GM19239 (cell line): ENCODE results near the gene OR4C45.
"Not testable (repeated sequence)": the region's sequence is repeated elsewhere in the genome, so short reads cannot be mapped to it uniquely, and the experiment has no call there.

Experiments
- DNase-seq: peaks from one replicate; pipeline ENCODE4 v3.0.0; 2011; ENCODE audit warnings: low spot score; ENCODE audit not compliant: insufficient read length
- FAIRE-seq: peaks from 2 replicates; lab custom pipeline; 2011; peaks lifted over from hg19 to GRCh38; lab: Jason Lieb, UNC

Gene OR4C45

DNA sequence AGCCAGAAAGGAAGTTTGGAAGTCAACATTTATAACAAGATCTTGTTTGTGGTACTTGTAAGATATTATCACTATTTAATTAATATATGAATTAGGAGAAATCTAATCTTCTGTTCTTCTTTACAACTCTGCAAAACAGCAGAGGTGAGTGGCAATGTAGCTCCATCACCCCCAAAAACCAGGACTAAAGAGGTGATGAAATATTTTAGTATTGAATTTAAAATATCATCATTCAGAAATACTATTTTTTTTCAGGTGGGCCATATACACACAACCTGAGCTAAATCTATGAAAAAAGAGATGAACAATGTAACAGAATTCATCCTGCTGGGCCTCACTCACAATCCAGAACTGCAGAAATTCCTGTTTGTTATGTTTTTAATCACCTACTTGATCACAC is at the start of gene OR4C45:
OR4C45 (plus strand) TSS at position 301 of the 400 bp plus-strand sequence.
- DNase-seq (no peak), FAIRE-seq (no peak)

- FAIRE-seq, result no peak
Observed at GRCh38 chr11:49995565-49995964, 37.1 kb upstream of the OR4C45 start.

DNA sequence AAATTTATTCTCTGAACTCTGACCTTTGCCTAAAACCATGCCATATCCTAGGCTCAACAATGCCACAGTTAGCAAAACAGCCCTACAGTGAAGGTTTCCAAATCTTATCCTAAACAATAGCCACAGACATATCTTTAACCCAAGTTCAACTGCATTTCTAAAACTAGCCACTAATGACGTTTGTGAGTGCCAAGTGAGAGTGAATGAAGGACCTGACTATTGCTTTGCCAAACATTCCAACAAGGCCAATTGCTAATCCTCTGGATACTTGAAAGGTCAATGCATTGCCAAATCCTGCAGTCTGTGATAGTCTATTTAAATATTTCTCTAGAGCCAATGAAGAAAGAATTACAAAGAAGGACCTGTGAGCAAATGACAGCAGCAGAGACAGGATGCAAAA is 2.5 kb upstream of the OR4C45 start:
- DNase-seq (no peak), FAIRE-seq (no peak)

More at GRCh38 chr11:49995565-49995964, 37.1 kb upstream of the OR4C45 start:
- DNase-seq, result peak; percentile 1

GRCh38 chr11:50036239-50036638 is 3.6 kb downstream of the OR4C45 start:
- not testable (repeated sequence) for DNase-seq, FAIRE-seq

DNA sequence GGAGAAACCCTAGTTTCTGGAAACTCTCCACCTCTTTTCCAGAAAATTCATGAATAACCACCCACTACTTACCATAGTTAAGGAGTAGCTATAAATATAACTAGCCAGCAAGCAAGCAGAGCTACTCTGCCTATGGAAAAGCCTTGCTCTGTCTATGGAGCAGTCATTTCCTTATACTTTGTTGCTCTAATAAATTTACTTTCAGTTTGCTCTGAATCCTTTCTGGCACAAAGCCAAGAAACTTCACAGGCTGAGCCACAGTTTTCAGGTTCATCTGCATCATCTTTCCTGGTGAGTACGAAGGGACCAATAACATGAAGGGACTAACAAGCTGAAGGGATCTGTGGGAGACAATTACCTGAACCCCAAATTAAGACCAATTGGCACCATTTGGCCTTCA is 4.6 kb downstream of the OR4C45 start:
- DNase-seq, result no peak
- FAIRE-seq, result no peak

DNA sequence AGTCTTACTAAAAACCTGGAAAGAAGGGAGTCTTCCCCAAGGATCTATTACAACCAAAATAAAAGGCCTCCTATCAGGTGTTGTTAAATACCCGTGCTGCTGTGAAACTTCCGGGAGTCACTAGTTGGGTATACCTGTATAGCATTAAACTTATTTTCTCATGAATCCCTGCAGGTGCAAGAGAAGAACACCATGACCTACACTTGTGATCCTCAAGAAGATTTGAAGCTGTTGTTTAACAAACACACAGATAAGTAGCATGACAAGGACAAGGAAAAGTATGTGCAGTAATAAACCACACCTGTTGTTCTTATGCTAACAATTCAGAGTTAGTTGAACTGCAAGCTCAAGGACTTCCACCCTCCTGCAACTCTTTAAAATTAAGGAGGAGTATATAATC is 12.0 kb downstream of the OR4C45 start:
- DNase-seq (no peak), FAIRE-seq (no peak)

DNA sequence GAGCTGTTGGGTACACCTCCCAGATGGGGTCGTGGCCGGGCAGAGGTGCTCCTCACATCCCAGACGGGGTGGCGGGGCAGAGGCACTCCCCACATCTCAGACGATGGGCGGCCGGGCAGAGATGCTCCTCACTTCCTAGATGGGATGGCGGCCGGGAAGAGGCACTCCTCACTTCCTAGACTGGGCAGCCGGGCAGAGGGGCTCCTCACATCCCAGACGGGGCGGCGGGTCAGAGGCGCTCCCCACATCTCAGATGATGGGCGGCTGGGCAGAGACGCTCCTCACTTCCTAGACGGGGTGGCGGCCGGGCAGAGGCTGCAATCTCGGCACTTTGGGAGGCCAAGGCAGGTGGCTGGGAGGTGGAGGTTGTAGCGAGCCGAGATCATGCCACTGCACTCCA is 30.4 kb downstream of the OR4C45 start:
- not testable (repeated sequence) for FAIRE-seq

GRCh38 chr11:50070389-50070788 is 37.7 kb downstream of the OR4C45 start:
- FAIRE-seq (no peak), DNase-seq (no peak)

More for the DNA sequence above, 30.4 kb downstream of the OR4C45 start:
- not testable (repeated sequence) for DNase-seq

- no peak for DNase-seq
- no peak for FAIRE-seq
Observed at GRCh38 chr11:50071584-50072225, 39.0 kb downstream of the OR4C45 start.

DNA sequence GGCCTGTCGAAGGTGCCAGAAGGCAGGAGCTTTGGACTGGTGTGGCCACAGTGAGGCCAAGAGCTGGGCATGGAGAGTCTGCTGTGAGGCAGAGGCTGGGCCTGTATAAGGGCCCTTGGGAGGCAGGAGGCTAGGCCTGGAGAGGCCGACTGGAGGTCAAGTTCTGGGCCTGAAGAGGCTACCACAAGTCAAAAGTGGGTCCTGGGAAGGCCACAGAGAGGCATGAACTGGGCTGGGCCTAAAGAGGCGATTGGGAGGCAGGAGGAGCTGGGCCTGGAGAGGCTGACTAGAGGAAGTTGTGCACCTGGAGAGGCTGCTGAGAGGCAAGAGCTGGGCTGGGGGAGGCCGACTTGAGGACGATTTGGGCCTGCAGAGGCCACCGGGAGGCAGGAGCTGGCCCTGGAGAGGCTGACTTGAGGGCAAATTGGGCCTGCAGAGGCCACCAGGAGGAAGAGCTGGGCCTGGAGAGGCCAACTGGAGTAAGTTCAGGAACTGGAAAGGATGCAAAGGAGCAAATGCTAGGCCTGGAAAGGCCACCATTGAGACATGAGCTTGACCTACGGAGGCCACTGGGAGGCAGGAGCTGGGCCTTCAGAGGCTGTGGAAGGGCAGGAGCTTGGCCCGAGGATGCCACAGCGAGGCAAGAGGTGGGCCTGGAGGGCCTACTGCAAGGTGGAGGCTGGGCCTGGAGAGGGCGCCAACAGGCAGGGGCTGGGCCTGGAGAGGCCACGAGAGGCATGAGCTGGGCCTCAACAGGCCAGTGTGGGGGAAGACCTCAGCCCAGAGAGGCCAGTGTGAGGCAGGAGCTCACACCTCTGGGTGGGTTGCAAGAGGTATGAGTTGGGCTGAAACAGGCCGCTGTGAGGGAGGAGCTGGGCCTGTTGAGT is 39.8 kb downstream of the OR4C45 start:
- no peak for DNase-seq
- FAIRE-seq, result no peak

DNA sequence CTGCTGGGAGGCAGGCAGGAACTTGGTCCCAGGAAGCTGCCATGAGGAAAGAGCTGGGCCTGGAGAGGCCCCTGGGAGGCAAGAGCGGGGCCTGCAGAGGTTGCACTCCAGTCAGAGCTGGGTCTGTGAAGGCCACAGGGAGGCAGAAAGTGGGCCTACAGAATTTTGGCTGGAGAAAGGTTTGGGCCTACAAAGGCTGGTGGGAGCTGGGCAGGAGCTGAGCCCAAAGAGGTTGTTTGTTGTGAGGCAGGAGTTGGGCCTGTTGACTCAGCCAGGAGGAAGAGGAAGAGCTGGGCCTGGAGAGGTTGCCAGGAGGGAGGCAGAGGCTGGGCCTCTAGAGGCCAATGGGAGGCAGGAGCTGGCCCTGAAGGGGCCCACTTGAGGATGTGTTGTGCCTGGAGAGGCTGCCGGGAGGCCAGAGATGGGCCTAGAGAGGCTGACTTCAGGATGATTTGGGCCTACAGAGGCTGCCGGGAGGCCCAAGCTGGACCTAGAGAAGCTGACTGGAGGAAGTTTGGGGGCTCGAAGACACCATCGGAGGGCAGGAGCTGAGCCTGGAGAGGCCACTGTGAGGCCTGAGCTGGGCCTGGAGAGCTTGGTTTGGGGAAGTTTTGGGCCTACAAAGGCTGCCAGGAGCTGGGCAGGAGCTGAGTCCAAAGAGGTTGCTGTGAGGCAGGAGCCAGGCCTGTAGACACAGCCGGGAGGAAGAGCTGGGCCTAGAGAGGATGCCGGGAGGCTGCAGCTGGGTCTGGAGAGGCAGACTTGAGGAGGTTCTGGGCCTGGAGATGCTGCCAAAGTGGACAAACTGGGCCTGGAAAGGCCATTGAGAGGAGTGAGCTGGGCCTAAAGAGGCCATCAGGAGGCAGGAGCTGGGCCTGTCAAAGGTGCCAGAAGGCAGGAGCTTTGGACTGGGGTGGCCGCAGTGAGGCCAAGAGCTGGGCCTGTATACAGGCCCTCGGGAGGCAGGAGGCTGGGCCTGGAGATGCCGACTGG is 40.7 kb downstream of the OR4C45 start:
- DNase-seq, result no peak
- FAIRE-seq, result no peak

- no peak for DNase-seq
- no peak for FAIRE-seq
Observed at GRCh38 chr11:50074161-50074560, 41.5 kb downstream of the OR4C45 start.

DNA sequence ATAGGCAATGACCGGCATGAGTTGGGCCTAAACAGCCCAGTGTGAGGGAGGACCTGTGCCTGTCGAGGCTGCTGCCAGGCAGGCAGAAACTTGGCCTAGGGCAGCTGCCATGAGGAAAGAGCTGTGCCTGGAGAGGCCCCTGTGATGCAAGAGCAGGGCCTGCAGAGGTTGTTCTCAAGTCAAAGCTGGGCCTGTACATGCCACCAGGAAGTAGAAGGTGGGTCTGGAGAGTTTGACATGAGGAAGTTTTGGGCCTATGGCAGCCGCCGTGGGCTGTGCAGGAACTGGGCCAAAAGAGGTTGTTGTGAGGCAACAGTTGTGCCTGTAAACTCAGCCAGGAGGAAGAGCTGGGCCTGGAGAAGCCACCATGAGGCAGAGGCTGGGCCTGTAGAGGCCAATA is 43.2 kb downstream of the OR4C45 start:
- FAIRE-seq (no peak), DNase-seq (no peak)

GRCh38 chr11:50077526-50077925 is 44.9 kb downstream of the OR4C45 start:
- no peak for FAIRE-seq
- no peak for DNase-seq

DNA sequence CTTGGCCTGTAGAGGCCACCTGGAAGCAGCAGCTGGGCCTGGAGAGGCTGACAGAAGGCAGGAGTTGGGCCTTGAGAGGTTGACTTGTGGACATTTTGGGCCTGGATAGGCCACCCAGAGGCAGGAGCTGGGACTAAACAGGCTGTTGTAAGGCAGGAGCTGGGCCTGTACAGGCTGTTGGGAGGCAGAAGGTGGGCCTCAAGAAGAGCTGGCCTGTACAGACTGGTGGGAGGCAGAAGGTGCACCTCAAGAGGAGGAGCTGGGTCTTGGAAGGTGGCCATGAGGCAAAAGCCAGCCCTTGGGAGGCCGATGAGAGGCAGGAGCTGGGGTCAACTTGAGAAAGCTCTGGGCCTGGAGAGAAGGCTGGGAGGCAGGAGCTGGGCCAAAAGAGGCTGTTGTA is 45.3 kb downstream of the OR4C45 start:
- FAIRE-seq (no peak), DNase-seq (no peak)

- FAIRE-seq, DNase-seq: not testable (repeated sequence)
Observed at GRCh38 chr11:50078946-50079345, 46.3 kb downstream of the OR4C45 start.

DNA sequence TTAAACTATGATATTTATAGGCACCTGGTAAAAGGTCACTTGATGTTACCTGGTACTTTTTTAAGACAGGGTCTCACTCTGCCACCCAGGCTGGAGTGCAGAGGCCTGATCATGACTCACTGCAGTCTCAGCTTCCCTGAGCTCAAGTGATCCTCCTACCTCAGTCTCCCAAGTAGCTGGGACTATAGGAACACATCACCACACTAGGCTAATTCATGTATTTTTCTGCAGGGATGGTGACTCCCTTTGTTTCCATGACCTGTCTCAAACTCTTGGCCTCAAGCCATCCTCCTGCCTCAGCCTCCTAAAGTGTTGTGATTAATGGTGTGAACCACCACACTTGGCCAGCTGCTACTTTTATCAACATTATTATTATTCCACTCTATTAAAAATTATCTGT is 47.6 kb downstream of the OR4C45 start:
- DNase-seq (no peak), FAIRE-seq (no peak)
